ENCODE results near the gene SPTB. TPM values are rescaled to one million over a fixed set of nuclear protein-coding genes. Genes with fewer than 3 reads are reported as not detected.

Gene SPTB
- total RNA-seq, 8 experiments from 2014 or later: 0.25 to 9.4 (median 0.84) TPM

GRCh38 chr14:64788706-64789105 lies 91.0 kb downstream of the SPTB start:
- ATAC-seq (replicated peaks in 6 of 8): peak in 2 of 8 experiments; percentile 92 to 95
- H3K4me3 ChIP-seq: no peak overlapping the region
- in situ Hi-C loops (cut with MboI; ENCODE audit: low pct_unique_long_range_greater_than_20kb in 2 of 9, low sequenced_read_pairs in 9 of 9, unreplicated experiment in 9 of 9): no loop called here

DNA sequence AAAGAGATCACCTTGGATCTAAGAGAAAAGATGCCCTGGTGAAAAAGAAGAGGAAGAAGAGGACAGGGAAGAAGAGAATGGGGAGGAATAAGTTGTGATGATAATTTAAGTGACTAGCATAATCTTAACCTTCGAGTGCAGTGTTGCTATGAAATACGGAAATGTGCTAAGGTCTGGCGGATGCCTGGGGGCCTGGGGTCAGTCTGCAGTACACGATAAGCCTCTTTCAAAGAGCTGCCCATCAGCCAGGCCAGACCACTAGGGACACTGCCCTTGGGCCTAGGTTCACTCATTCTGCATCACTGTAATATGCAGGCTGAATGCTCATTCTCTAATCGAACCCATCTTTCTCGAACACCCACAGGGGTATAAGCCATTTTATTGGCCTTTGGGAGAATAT lies 92.1 kb downstream of the SPTB start:
- no peak overlapping the region for H3K4me3 ChIP-seq
- in situ Hi-C loops (cut with MboI; ENCODE audit: low pct_unique_long_range_greater_than_20kb in 2 of 9, low sequenced_read_pairs in 9 of 9, unreplicated experiment in 9 of 9): no loop called here

More at GRCh38 chr14:64788706-64789105, 91.0 kb downstream of the SPTB start:
- WGBS, 10 experiments: 14 to 100% (median 20%) methylated on average over 1 of the region's 1 CpG; no CpG with 5 or more reads in 7 of the 10 experiments
- Histone ChIP-seq H3K27ac (no peak overlapping the region), H3K4me1 (replicated peaks in 1 of 2) (no peaks in the 10 kb centered on the region)

GRCh38 chr14:64786296-64787149 lies 93.2 kb downstream of the SPTB start:
- no peak overlapping the region for H3K27ac ChIP-seq
- H3K4me1 ChIP-seq (replicated peaks in 1 of 2): no peaks in the 10 kb centered on the region
- WGBS, 10 experiments: 50 to 98% (median 89%) methylated on average over 4 to 8 of the region's 24 CpGs; no CpG with 5 or more reads in 6 of the 10 experiments
- H3K4me3 ChIP-seq: no peak overlapping the region
- ATAC-seq (replicated peaks in 6 of 8): no peak
- in situ Hi-C loops (cut with MboI; ENCODE audit: low pct_unique_long_range_greater_than_20kb in 2 of 9, low sequenced_read_pairs in 9 of 9, unreplicated experiment in 9 of 9): no loop called here

More for the DNA sequence above, 92.1 kb downstream of the SPTB start:
- 74 to 100% (median 86%) methylated on average over 1 to 6 of the region's 6 CpGs; no CpG with 5 or more reads in 1 of the 10 experiments for WGBS, 10 experiments
- no peak for ATAC-seq (replicated peaks in 6 of 8)
- Histone ChIP-seq H3K27ac (no peak overlapping the region), H3K4me1 (replicated peaks in 1 of 2) (no peaks in the 10 kb centered on the region)

GRCh38 chr14:64784006-64784405 lies 95.7 kb downstream of the SPTB start:
- Histone ChIP-seq H3K4me3 (no peak overlapping the region), H3K27ac (no peak overlapping the region), H3K4me1 (replicated peaks in 1 of 2) (no peaks in the 10 kb centered on the region)
- WGBS, 10 experiments: 70 to 100% (median 79%) methylated on average over 1 to 8 of the region's 9 CpGs; no CpG with 5 or more reads in 3 of the 10 experiments
- in situ Hi-C loops (cut with MboI; ENCODE audit: low pct_unique_long_range_greater_than_20kb in 2 of 9, low sequenced_read_pairs in 9 of 9, unreplicated experiment in 9 of 9): no loop called here
- ATAC-seq (replicated peaks in 6 of 8): no peak

DNA sequence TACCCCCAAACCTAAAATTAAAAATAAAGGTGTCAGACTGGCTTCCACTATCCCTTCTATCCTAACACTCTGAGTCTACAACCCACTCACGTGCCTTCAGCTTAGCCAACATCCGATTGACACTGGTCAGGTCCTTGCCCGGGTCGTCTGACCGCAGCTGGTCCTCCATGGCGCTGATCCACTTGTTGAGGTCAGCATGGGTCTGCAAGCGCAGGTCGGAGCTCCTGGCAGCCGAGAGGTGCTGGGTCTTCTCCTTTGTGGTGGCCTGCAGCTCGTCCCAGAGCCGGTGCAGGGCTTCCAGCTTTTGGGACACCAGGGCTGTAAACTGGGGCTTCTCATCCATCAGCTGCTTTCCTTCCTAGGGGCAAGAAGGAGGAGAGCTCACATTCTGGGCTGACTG lies 97.5 kb downstream of the SPTB start:
- WGBS, 10 experiments: 20 to 100% (median 73%) methylated on average over 1 to 6 of the region's 11 CpGs; no CpG with 5 or more reads in 3 of the 10 experiments
- no peak for ATAC-seq (replicated peaks in 6 of 8)

GRCh38 chr14:64779472-64779871 lies 100.2 kb downstream of the SPTB start:
- Histone ChIP-seq H3K4me1 (replicated peaks in 1 of 2) (no peaks in the 10 kb centered on the region), H3K27ac (no peak overlapping the region), H3K4me3 (no peak overlapping the region)
- in situ Hi-C loops (cut with MboI; ENCODE audit: low pct_unique_long_range_greater_than_20kb in 2 of 9, low sequenced_read_pairs in 9 of 9, unreplicated experiment in 9 of 9): no loop called here
- ATAC-seq (replicated peaks in 6 of 8): no peak
- 71 to 97% (median 84%) methylated on average over 2 to 5 of the region's 7 CpGs; no CpG with 5 or more reads in 4 of the 10 experiments for WGBS, 10 experiments

More for the DNA sequence above, 97.5 kb downstream of the SPTB start:
- Histone ChIP-seq H3K4me3 (no peak overlapping the region), H3K27ac (no peak overlapping the region), H3K4me1 (replicated peaks in 1 of 2) (no peaks in the 10 kb centered on the region)
- in situ Hi-C loops (cut with MboI; ENCODE audit: low pct_unique_long_range_greater_than_20kb in 2 of 9, low sequenced_read_pairs in 9 of 9, unreplicated experiment in 9 of 9): no loop called here

DNA sequence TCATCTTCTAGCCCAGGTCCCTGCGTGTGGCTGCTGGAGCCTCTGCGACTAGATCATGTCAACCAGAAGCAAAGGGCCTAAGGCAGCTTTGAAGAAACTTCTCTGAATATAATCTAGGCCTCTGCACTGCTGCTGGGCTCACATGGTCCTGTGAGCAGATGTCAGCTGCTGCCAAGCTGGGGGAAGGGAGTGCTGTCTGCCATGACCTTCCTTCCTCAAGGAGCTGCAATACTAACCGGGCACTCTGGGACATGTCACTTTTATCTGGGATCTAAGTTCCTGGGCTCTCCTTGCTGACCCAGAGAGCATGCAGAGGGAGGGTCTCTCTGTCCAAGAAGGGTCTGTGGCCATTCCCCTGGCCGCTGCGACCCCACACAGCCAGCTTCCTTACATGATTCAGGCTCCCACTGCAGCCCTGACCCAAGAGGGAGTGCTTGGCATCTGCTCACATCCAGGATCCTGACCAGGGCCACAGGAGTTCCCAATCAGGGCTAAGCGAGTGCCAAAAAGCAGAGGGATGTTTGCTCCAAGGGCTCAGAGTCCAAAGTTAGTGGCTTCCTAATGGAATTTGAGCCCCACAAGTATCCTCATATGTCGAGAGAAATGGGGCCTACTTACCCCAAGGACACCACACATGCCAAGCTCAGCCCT lies 101.5 kb downstream of the SPTB start:
- H3K27ac ChIP-seq: no peak overlapping the region
- peak in 3 of 8 experiments; percentile 35 to 71 (median 42) for ATAC-seq (replicated peaks in 6 of 8)
- H3K4me1 ChIP-seq (replicated peaks in 1 of 2): no peaks in the 10 kb centered on the region
- H3K4me3 ChIP-seq: no peak overlapping the region
- WGBS, 10 experiments: 53 to 100% (median 76%) methylated on average over 1 to 5 of the region's 7 CpGs; no CpG with 5 or more reads in 2 of the 10 experiments
- in situ Hi-C loops (cut with MboI; ENCODE audit: low pct_unique_long_range_greater_than_20kb in 2 of 9, low sequenced_read_pairs in 9 of 9, unreplicated experiment in 9 of 9): no loop called here

DNA sequence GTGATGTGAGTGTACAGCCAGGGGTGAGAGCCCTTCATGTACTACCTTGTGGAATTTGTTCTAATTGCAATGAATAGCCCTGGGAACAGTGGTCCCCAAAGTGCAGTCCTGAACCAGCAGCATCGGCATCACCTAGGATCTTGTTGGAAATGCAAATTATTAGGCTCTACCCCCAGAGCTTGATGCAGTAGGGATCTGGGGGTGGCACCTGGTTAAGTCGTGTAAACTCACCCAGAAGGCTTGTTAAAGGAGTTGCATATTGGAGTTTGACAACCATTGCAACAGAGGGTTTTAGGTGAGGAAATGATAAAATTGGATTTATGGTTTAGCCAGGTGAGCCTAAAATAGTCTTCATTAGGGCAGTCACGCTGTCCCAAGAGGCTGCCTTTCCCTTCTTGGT lies 102.2 kb downstream of the SPTB start:
- ATAC-seq (replicated peaks in 6 of 8): no peak
- Histone ChIP-seq H3K27ac (no peak overlapping the region), H3K4me1 (replicated peaks in 1 of 2) (no peaks in the 10 kb centered on the region), H3K4me3 (no peak overlapping the region)
- in situ Hi-C loops (cut with MboI; ENCODE audit: low pct_unique_long_range_greater_than_20kb in 2 of 9, low sequenced_read_pairs in 9 of 9, unreplicated experiment in 9 of 9): no loop called here
- 0 to 76% (median 61%) methylated on average over 1 to 3 of the region's 3 CpGs; no CpG with 5 or more reads in 2 of the 10 experiments for WGBS, 10 experiments

GRCh38 chr14:64775081-64775777 lies 104.5 kb downstream of the SPTB start:
- H3K4me1 ChIP-seq (replicated peaks in 1 of 2): no peaks in the 10 kb centered on the region
- in situ Hi-C loops (cut with MboI; ENCODE audit: low pct_unique_long_range_greater_than_20kb in 2 of 9, low sequenced_read_pairs in 9 of 9, unreplicated experiment in 9 of 9): no loop called here
- no peak for ATAC-seq (replicated peaks in 6 of 8)
- H3K4me3 ChIP-seq: no peak overlapping the region
- WGBS, 10 experiments: 75 to 100% (median 88%) methylated on average over 1 to 11 of the region's 25 CpGs; no CpG with 5 or more reads in 2 of the 10 experiments
- H3K27ac ChIP-seq: no peak overlapping the region

DNA sequence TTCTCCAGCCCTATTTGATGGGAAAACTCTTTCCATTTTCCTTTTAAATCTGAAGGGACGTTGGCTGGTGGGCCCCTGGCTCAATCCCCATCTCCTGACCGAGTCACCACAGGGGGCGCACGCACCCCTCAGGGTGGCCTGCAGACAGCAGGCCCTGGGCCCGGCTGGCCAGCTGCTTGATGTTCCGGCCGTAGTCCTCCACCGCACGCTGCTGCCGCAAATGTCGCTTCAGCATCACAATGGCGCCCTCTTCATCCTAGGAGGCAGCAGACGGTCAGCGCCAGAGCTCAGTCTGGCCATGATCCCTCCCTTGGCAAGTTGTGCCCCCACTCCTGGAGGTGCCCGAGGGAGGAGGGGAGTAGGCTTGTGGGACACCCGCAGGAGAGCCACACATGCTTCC lies 105.4 kb downstream of the SPTB start:
- no peak for ATAC-seq (replicated peaks in 6 of 8)

GRCh38 chr14:64773577-64773976 lies 106.1 kb downstream of the SPTB start:
- no peak overlapping the region for H3K4me3 ChIP-seq
- no peak overlapping the region for H3K27ac ChIP-seq
- no peaks in the 10 kb centered on the region for H3K4me1 ChIP-seq (replicated peaks in 1 of 2)
- in situ Hi-C loops (cut with MboI; ENCODE audit: low pct_unique_long_range_greater_than_20kb in 2 of 9, low sequenced_read_pairs in 9 of 9, unreplicated experiment in 9 of 9): loop anchor here in 2 of 9 experiments (25.0 kb wide), 1 partner anchor 111 kb away; no protein-coding TSS in a partner anchor
- peak in 1 of 8 experiments; percentile 46 for ATAC-seq (replicated peaks in 6 of 8)
- WGBS, 10 experiments: 86 to 100% methylated on average over 1 of the region's 3 CpGs; no CpG with 5 or more reads in 8 of the 10 experiments

More for the DNA sequence above, 105.4 kb downstream of the SPTB start:
- Histone ChIP-seq H3K4me3 (no peak overlapping the region), H3K27ac (no peak overlapping the region), H3K4me1 (replicated peaks in 1 of 2) (no peaks in the 10 kb centered on the region)
- in situ Hi-C loops (cut with MboI; ENCODE audit: low pct_unique_long_range_greater_than_20kb in 2 of 9, low sequenced_read_pairs in 9 of 9, unreplicated experiment in 9 of 9): loop anchor here in 2 of 9 experiments (25.0 kb wide), 1 partner anchor 112 kb away; no protein-coding TSS in a partner anchor
- 20 to 93% (median 84%) methylated on average over 1 to 13 of the region's 16 CpGs; no CpG with 5 or more reads in 6 of the 10 experiments for WGBS, 10 experiments

DNA sequence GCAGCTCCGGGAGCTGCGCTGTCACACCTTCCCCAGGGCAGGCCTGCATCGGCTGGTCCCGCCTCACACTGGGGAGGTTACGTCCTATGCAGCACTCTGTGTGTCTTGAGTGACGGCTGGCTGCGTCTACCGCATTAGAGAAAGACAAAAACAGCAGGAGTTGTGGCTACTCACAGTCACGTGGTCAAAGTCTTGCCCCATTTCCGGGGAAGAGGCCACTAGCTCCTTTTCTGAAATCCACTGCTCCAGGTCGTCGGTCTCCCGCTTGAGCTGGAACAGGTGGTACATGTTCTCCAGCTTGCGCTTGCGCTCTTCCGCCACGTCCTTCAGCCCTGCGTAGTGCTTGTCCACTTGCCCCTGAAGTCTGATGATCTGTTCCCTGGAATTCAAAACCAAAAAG lies 106.7 kb downstream of the SPTB start:
- no peak for ATAC-seq (replicated peaks in 6 of 8)
- Histone ChIP-seq H3K27ac (no peak overlapping the region), H3K4me1 (replicated peaks in 1 of 2) (no peaks in the 10 kb centered on the region), H3K4me3 (no peak overlapping the region)
- 92 to 100% (median 100%) methylated on average over 1 to 12 of the region's 18 CpGs; no CpG with 5 or more reads in 5 of the 10 experiments for WGBS, 10 experiments
- in situ Hi-C loops (cut with MboI; ENCODE audit: low pct_unique_long_range_greater_than_20kb in 2 of 9, low sequenced_read_pairs in 9 of 9, unreplicated experiment in 9 of 9): loop anchor here in 2 of 9 experiments (25.0 kb wide), 1 partner anchor 111 kb away; no protein-coding TSS in a partner anchor
